ENCODE measurements around the gene CFP. TPM values are rescaled to one million over a fixed set of nuclear protein-coding genes. Genes with fewer than 3 reads are reported as not detected.

The CFP gene
- total and polyA plus RNA-seq, 2 donors (not counting 1 experiment from before 2014, with no cell fraction given), result 0.59 to 3.8 TPM

- H3K27ac Mint-ChIP-seq, result no peak overlapping the region
- Histone ChIP-seq H4K20me1 (ENCODE audit: control insufficient read depth, insufficient read depth, low read length, poor library complexity, severe bottlenecking) (no peaks in the 10 kb centered on the region), H3K9me3 (ENCODE audit: control extremely low read depth in 1 of 3, control insufficient read depth in 2 of 3, insufficient read depth in 1 of 3, low read length in 2 of 3) (no peaks in the 10 kb centered on the region), H3K27me3 (replicated peaks in 1 of 4; ENCODE audit: control extremely low read depth in 1 of 4, control insufficient read depth in 3 of 4, insufficient read depth in 4 of 4, low read length in 3 of 4) (no peaks in the 10 kb centered on the region), H2AFZ (ENCODE audit: insufficient read depth, low read depth, low read length, poor library complexity, severe bottlenecking) (no peak overlapping the region), H3K4me2 (replicated peaks; ENCODE audit: low read depth, low read length, poor library complexity, severe bottlenecking) (no peak overlapping the region), H3K9ac (ENCODE audit: low read length) (no peak overlapping the region), H3K27ac (ENCODE audit: low read length in 2 of 2) (no peak overlapping the region), H3K4me1 (ENCODE audit: control insufficient read depth in 2 of 2, insufficient read depth in 2 of 2, low read length in 2 of 2) (no peaks in the 10 kb centered on the region), H3K4me3 (ENCODE audit: control extremely low read depth in 1 of 5, extremely low read depth in 1 of 5, insufficient read depth in 1 of 5, low read depth in 2 of 5, low read length in 4 of 5) (no peak overlapping the region), H3K36me3 (replicated peaks in 1 of 2; ENCODE audit: control extremely low read depth in 1 of 2, control insufficient read depth in 1 of 2, extremely low read depth in 1 of 2, insufficient read depth in 2 of 2, low read length in 1 of 2) (no peaks in the 10 kb centered on the region), H3K79me2 (ENCODE audit: control insufficient read depth, insufficient read depth, low read length) (no peaks in the 10 kb centered on the region)
- no peaks in the 10 kb centered on the region for H3K4me1 Mint-ChIP-seq
- ChIA-PET POLR2A (no interaction called here), CTCF (no interaction called here)
- DNase-seq (no peak), ATAC-seq (ENCODE audit: low read depth) (no peak)
- no peak for TF ChIP-seq CTCF (IDR thresholded peaks at IDR 0.05)
- no peak for TF ChIP-seq EZH2 (IDR thresholded peaks at IDR 0.05; ENCODE audit: borderline replicate concordance, insufficient read depth, low read depth, low read length, poor library complexity, severe bottlenecking)
- intact Hi-C loops (cut with micrococcal nuclease), result no loop called here
- no peak overlapping the region for H3K4me3 Mint-ChIP-seq
- H3K27me3 Mint-ChIP-seq, result peaks cover 13% of the 10 kb centered on the region
- H3K9me3 Mint-ChIP-seq (ENCODE audit: insufficient read depth), result no peaks in the 10 kb centered on the region
Measured at GRCh38 chrX:47612418-47612817, 17.3 kb downstream of the CFP start.

- H3K9me3 Mint-ChIP-seq (ENCODE audit: insufficient read depth), result no peaks in the 10 kb centered on the region
- ChIA-PET CTCF (no interaction called here), POLR2A (no interaction called here)
- Histone ChIP-seq H3K4me3 (ENCODE audit: control extremely low read depth in 1 of 5, extremely low read depth in 1 of 5, insufficient read depth in 1 of 5, low read depth in 2 of 5, low read length in 4 of 5) (no peak overlapping the region), H2AFZ (ENCODE audit: insufficient read depth, low read depth, low read length, poor library complexity, severe bottlenecking) (no peak overlapping the region), H3K4me1 (ENCODE audit: control insufficient read depth in 2 of 2, insufficient read depth in 2 of 2, low read length in 2 of 2) (no peaks in the 10 kb centered on the region), H3K27ac (ENCODE audit: low read length in 2 of 2) (no peak overlapping the region), H3K4me2 (replicated peaks; ENCODE audit: low read depth, low read length, poor library complexity, severe bottlenecking) (no peak overlapping the region), H3K36me3 (replicated peaks in 1 of 2; ENCODE audit: control extremely low read depth in 1 of 2, control insufficient read depth in 1 of 2, extremely low read depth in 1 of 2, insufficient read depth in 2 of 2, low read length in 1 of 2) (no peaks in the 10 kb centered on the region), H3K27me3 (replicated peaks in 1 of 4; ENCODE audit: control extremely low read depth in 1 of 4, control insufficient read depth in 3 of 4, insufficient read depth in 4 of 4, low read length in 3 of 4) (no peaks in the 10 kb centered on the region), H3K9me3 (ENCODE audit: control extremely low read depth in 1 of 3, control insufficient read depth in 2 of 3, insufficient read depth in 1 of 3, low read length in 2 of 3) (no peaks in the 10 kb centered on the region), H3K79me2 (ENCODE audit: control insufficient read depth, insufficient read depth, low read length) (no peaks in the 10 kb centered on the region), H3K9ac (ENCODE audit: low read length) (no peak overlapping the region), H4K20me1 (ENCODE audit: control insufficient read depth, insufficient read depth, low read length, poor library complexity, severe bottlenecking) (no peaks in the 10 kb centered on the region)
- intact Hi-C loops (cut with micrococcal nuclease), result no loop called here
- no peaks in the 10 kb centered on the region for H3K4me1 Mint-ChIP-seq
- ATAC-seq (ENCODE audit: low read depth), result no peak
- WGBS (ENCODE audit: insufficient coverage), result 100% methylated on average over 1 of the region's 2 CpGs
- H3K27ac Mint-ChIP-seq, result no peak overlapping the region
- DNase-seq, result no peak
- H3K27me3 Mint-ChIP-seq, result peaks cover 11% of the 10 kb centered on the region
- H3K4me3 Mint-ChIP-seq, result no peak overlapping the region
- no peak for TF ChIP-seq CTCF (IDR thresholded peaks at IDR 0.05)
- no peak for TF ChIP-seq EZH2 (IDR thresholded peaks at IDR 0.05; ENCODE audit: borderline replicate concordance, insufficient read depth, low read depth, low read length, poor library complexity, severe bottlenecking)
Measured at GRCh38 chrX:47611926-47612325, 17.8 kb downstream of the CFP start.

Measured in B cell (primary cell).